OCI-LY3 (cell line): ENCODE results near the gene TBX4.
"Not testable (repeated sequence)": the region's sequence is repeated elsewhere in the genome, so short reads cannot be mapped to it uniquely, and the experiment has no call there.

ENCODE experiments used
- H2AFZ ChIP-seq: fragments of 200-600, 300-600 bp; shearing (Covaris generic); 2 replicates; pipeline ENCODE4 v1.6.0; 2014; ENCODE audit warnings: antibody characterized with exemption, low read depth, low read length
- H3K27ac ChIP-seq: fragments of 200-600, 300-600 bp; sonication (generic); 2 replicates; pipeline ENCODE4 v1.5.1; 2014; ENCODE audit warnings: mild to moderate bottlenecking, low read length, moderate library complexity, mixed read lengths
- H3K27me3 ChIP-seq: fragments of 200-600, 300-600 bp; sonication (generic); 2 replicates; pipeline ENCODE4 v1.6.1; 2014; ENCODE audit warnings: low read depth, low read length, mixed read lengths
- H3K36me3 ChIP-seq: fragments of 200-600, 300-600 bp; sonication (generic); replicated peaks from 2 replicates; pipeline ENCODE3; 2014; ENCODE audit warnings: low read depth, low read length, mixed read lengths
- H3K4me1 ChIP-seq: fragments of 300-600, 200-600 bp; sonication (generic); 2 replicates; pipeline ENCODE4 v1.6.1; 2014; ENCODE audit warnings: low read length, mixed read lengths
- H3K4me2 ChIP-seq: fragments of 200-600, 300-600 bp; sonication (generic); 2 replicates; pipeline ENCODE4 v1.6.1; 2014; ENCODE audit warnings: low read length, mixed read lengths
- H3K4me3 ChIP-seq: fragments of 300-600, 200-600 bp; sonication (generic); 2 replicates; pipeline ENCODE4 v1.5.1; 2014; ENCODE audit warnings: antibody characterized with exemption, mild to moderate bottlenecking, low read length, moderate library complexity
- H3K79me2 ChIP-seq: fragments of 300-600, 200-600 bp; shearing (Covaris generic); 2 replicates; pipeline ENCODE4 v1.6.1; 2014; ENCODE audit warnings: mild to moderate bottlenecking, low read length, mixed read lengths
- H3K9ac ChIP-seq: fragments of 300-600, 200-600 bp; shearing (Covaris generic); 2 replicates; pipeline ENCODE4 v1.6.0; 2014; ENCODE audit warnings: mild to moderate bottlenecking, low read length, moderate library complexity
- H3K9me3 ChIP-seq: fragments of 200-600, 300-600 bp; shearing (Covaris generic); 2 replicates; pipeline ENCODE4 v1.6.1; 2014; ENCODE audit warnings: low read length, mixed read lengths; ENCODE audit not compliant: insufficient read depth
- H4K20me1 ChIP-seq: fragments of 200-600, 300-600 bp; sonication (generic); 2 replicates; pipeline ENCODE4 v1.6.1; 2016; ENCODE audit warnings: low read length, mixed read lengths; ENCODE audit not compliant: insufficient read depth
- EZH2phosphoT487 ChIP-seq: fragments of 200-600 bp; shearing (Covaris generic); IDR thresholded peaks from 2 replicates; pipeline ENCODE4 v1.6.1; 2018; ENCODE audit warnings: antibody characterized with exemption, mixed run types, low read depth
- TF ChIP-seq, protein P1 (sequence below): fragments of 200-600, 300-600 bp; sonication (generic); IDR thresholded peaks from 2 replicates; pipeline ENCODE4 v1.5.1; 2014; ENCODE audit warnings: antibody characterized with exemption, low read length, low read depth

TBX4 gene

DNA sequence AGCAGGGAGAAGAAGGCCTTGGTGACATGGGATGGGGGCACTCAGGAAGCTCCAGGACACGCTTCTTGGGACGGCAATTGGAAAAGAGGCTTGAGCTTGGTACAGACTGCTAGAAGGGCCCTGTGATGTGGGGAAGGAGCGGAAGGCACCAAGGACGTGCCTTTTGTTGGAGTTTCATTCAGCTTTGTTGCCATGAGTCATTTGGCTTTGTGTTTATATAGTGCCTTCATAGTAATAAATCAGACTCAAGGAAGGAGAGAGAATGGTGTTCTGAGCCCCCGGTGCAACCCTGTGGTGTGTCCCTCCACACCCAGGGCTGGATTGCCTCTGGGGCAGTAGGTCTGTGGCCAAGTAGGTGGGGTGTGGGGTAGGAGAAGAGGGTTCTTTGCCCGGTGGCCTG, 7.4 kb upstream of the TBX4 start:
- H3K9me3 ChIP-seq: no peaks in the 10 kb centered on the region
- H3K4me1 ChIP-seq: peaks cover 15% of the 10 kb centered on the region
- no peaks in the 10 kb centered on the region for H4K20me1 ChIP-seq
- H3K27ac ChIP-seq: no peak overlapping the region
- H3K4me3 ChIP-seq: no peak overlapping the region
- H3K36me3 ChIP-seq: no peaks in the 10 kb centered on the region
- H3K27me3 ChIP-seq: no peaks in the 10 kb centered on the region
- no peak overlapping the region for H2AFZ ChIP-seq
- no peak for TF ChIP-seq EZH2phosphoT487
- TF ChIP-seq, protein P1, sequence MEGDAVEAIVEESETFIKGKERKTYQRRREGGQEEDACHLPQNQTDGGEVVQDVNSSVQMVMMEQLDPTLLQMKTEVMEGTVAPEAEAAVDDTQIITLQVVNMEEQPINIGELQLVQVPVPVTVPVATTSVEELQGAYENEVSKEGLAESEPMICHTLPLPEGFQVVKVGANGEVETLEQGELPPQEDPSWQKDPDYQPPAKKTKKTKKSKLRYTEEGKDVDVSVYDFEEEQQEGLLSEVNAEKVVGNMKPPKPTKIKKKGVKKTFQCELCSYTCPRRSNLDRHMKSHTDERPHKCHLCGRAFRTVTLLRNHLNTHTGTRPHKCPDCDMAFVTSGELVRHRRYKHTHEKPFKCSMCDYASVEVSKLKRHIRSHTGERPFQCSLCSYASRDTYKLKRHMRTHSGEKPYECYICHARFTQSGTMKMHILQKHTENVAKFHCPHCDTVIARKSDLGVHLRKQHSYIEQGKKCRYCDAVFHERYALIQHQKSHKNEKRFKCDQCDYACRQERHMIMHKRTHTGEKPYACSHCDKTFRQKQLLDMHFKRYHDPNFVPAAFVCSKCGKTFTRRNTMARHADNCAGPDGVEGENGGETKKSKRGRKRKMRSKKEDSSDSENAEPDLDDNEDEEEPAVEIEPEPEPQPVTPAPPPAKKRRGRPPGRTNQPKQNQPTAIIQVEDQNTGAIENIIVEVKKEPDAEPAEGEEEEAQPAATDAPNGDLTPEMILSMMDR: no peak
- no peak overlapping the region for H3K9ac ChIP-seq
- H3K4me2 ChIP-seq: no peak overlapping the region
- no peaks in the 10 kb centered on the region for H3K79me2 ChIP-seq

GRCh38 chr17:61447358-61447757, 4.9 kb upstream of the TBX4 start:
- H3K27ac ChIP-seq: no peak overlapping the region
- H3K4me3 ChIP-seq: no peak overlapping the region
- no peaks in the 10 kb centered on the region for H3K36me3 ChIP-seq
- peaks cover 6% of the 10 kb centered on the region; the same call in 1 of the 2 replicates for H3K4me1 ChIP-seq
- no peaks in the 10 kb centered on the region for H4K20me1 ChIP-seq
- no peaks in the 10 kb centered on the region for H3K9me3 ChIP-seq
- no peaks in the 10 kb centered on the region for H3K27me3 ChIP-seq
- H3K4me2 ChIP-seq: no peak overlapping the region
- no peak overlapping the region for H3K9ac ChIP-seq
- TF ChIP-seq EZH2phosphoT487: no peak
- TF ChIP-seq, protein P1: no peak
- no peaks in the 10 kb centered on the region for H3K79me2 ChIP-seq
- no peak overlapping the region for H2AFZ ChIP-seq

GRCh38 chr17:61448042-61448441, 4.2 kb upstream of the TBX4 start:
- Histone ChIP-seq H4K20me1 (no peaks in the 10 kb centered on the region), H3K4me3 (no peak overlapping the region), H3K36me3 (no peaks in the 10 kb centered on the region), H3K9me3 (no peaks in the 10 kb centered on the region), H3K4me2 (no peak overlapping the region), H3K27ac (no peak overlapping the region), H3K9ac (no peak overlapping the region), H3K4me1 (peaks cover 6% of the 10 kb centered on the region; the same call in 1 of the 2 replicates), H2AFZ (no peak overlapping the region), H3K27me3 (no peaks in the 10 kb centered on the region), H3K79me2 (no peaks in the 10 kb centered on the region)
- TF ChIP-seq EZH2phosphoT487: no peak
- TF ChIP-seq, protein P1: no peak

- not testable (repeated sequence) for H2AFZ ChIP-seq, H3K36me3 ChIP-seq, H3K79me2 ChIP-seq, H3K9me3 ChIP-seq, H3K27ac ChIP-seq, H4K20me1 ChIP-seq, H3K4me2 ChIP-seq, H3K27me3 ChIP-seq, H3K9ac ChIP-seq, H3K4me3 ChIP-seq, H3K4me1 ChIP-seq
Observed at GRCh38 chr17:61449140-61449539, 3.1 kb upstream of the TBX4 start.
